Neural cell (in vitro differentiated cells): Measurements from ENCODE around the gene PLCE1.

Experiments used
- CTCF ChIP-seq: fragments of 450-650 bp; IDR thresholded peaks from 2 replicates; pipeline ENCODE4 v1.5.1; 2014; ENCODE audit warnings: antibody characterized with exemption, mild to moderate bottlenecking, moderate library complexity; ENCODE audit not compliant: poor library complexity, severe bottlenecking
- EP300 ChIP-seq: fragments of 450-650 bp; conservative IDR thresholded peaks from 2 replicates; pipeline ENCODE4 v1.6.1; 2014; ENCODE audit warnings: antibody characterized with exemption, mild to moderate bottlenecking, moderate library complexity; ENCODE audit not compliant: poor library complexity, severe bottlenecking
- EZH2 ChIP-seq: fragments of 200-600, 300-800 bp; shearing (Covaris generic), sonication (generic); IDR thresholded peaks from 2 replicates; pipeline ENCODE4 v1.6.1; 2014; ENCODE audit warnings: antibody characterized with exemption, low read length, borderline replicate concordance, mild to moderate bottlenecking; ENCODE audit not compliant: insufficient read depth, poor library complexity, severe bottlenecking
- MXI1 ChIP-seq: fragments of 450-650 bp; conservative IDR thresholded peaks from 2 replicates; pipeline ENCODE4 v1.6.1; 2014; ENCODE audit warnings: antibody characterized with exemption, mild to moderate bottlenecking; ENCODE audit not compliant: poor library complexity, severe bottlenecking
- RAD21 ChIP-seq: fragments of 450-650 bp; conservative IDR thresholded peaks from 2 replicates; pipeline ENCODE4 v1.6.1; 2014; ENCODE audit warnings: antibody characterized with exemption, mild to moderate bottlenecking, moderate library complexity
- SMC3 ChIP-seq: fragments of 450-650 bp; conservative IDR thresholded peaks from 2 replicates; pipeline ENCODE4 v1.6.1; 2014; ENCODE audit warnings: antibody characterized with exemption, mild to moderate bottlenecking, moderate library complexity; ENCODE audit not compliant: poor library complexity

DNA sequence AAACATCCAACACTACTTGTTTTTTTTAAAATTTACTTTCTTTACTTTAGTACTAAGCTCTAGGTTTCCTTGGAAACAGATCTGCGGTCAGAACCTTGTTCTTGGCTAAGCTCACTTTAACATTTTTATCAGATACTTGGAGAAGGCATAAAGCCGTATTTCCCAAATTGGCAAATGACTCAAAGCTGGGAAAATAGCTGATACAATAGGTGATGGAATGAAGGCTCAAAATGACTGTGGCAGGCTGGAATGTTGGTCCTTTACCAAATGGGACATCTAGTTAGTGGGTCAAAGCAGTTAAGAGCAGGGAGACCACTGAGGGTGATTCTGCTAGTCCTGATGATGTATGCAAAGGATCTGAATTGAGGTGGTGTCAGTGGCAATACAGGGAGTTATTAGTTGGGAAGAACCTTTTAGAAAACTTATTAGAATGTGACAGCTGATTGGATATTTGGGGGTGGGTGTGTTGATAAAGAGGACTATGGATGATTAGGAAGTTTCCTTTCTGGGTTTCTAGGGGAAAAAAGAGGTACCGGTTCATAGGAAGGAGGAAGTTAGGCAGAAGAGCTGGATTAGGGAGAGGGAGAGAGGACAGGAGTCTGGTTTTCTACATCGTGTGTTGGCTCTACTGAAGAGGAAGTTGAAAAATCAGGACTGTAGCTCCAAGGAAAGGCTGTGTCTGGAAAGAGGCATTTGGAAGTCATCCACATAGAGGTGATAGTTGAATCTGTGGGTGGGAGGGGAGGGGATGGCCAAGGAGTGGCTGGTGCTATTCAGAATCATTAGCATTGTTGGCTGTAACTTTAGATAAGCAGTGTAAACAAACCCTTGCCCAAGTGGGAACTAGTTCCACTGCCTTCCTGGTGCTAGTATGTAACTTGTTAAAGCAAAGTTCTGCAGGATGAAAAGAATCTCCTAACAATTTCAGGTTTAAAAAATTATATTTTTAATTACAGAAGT, 13.1 kb downstream of the PLCE1 start:
- TF ChIP-seq EZH2: no peak
- no peak for TF ChIP-seq CTCF
- TF ChIP-seq MXI1: no peak
- TF ChIP-seq RAD21: no peak
- TF ChIP-seq SMC3: no peak
- TF ChIP-seq EP300: no peak
